Suppressor macrophage treated with lipopolysaccharide for 1 hour (primary cell): Measurements from ENCODE around the gene RPRD1B.

ENCODE experiments used
- DNase-seq, 3 donors: peaks; one replicate each; pipeline ENCODE4 v3.0.0-alpha.2; 2020 to 2022

RPRD1B gene

DNA sequence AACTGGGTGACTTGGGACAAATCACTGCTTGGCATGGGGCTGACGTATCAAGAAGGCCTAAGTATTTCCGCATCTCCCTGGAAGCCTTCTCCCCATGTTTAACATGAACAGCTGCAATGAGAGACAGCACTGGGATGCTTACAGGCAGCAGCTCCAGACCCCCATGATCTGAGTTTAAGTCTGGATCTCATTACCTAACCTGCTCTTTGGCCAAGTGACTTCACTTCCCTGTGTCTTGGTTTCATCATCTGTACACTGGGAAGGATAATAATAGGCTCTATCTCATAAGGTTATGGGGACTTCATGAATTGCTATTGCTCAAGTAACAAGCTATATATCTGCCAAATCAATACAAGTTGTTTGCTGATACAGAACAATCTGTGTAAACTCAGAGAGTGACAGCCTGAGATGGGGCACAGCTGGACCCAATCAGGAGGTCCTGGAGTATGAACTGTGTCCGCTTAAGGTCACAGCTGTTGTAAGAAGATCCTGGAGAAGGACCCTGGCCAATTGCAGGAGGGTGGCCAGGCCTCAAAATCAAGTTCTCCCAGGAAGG lies 75.5 kb downstream of the RPRD1B start:
- peak; percentile 47 to 58 (median 55) for DNase-seq

- DNase-seq = peak; percentile 84 to 86 (median 84)
Observed at GRCh38 chr20:38109591-38110524, 76.3 kb downstream of the RPRD1B start.

GRCh38 chr20:38110525-38111178 lies 77.1 kb downstream of the RPRD1B start:
- DNase-seq = no peak

DNA sequence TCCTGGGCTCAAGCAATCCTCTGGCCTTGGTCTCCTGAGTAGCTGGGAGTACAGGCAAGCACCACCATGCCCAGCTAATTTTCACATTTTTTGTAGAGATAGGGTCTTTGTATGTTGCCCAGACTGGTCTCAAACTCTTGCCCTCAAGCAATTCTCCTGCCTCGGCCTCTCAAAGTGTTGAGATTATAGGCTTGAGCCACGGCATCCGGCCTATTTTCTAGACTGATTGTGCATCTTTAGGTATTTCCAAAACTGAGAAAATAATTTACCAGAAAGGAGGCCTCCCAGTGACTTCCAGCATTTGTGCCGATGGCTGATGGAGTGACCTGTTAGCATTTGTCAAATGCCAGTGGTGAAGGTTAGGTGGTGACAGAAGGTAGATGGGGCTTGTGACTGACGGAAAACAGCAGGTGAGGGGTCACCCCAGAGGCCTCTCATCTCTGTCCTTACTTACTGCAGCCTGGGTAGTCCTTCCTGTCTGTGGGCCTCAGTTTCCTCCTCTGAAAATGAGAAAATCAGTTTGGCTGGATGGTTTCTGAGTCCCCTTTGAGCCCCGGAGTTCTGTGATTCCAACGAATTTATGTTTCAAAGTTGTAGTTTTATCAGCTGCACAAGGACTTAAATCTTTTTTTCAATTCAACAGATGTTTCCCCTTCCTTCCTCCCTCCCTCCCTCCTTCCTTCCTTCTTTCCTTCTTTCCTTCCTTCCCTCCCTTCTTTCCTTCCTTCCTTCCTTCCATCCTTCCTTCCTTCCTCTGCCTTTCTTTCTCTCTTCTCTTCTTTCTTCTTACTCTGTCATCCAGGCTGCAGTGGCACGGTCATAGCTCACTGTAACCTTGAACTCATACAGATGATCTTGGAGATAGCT lies 78.1 kb downstream of the RPRD1B start:
- DNase-seq = no peak

GRCh38 chr20:38112261-38112929 lies 78.8 kb downstream of the RPRD1B start:
- no peak for DNase-seq

GRCh38 chr20:38112930-38113294 lies 79.4 kb downstream of the RPRD1B start:
- no peak for DNase-seq

- DNase-seq = peak; percentile 82 to 89 (median 83)
Observed at GRCh38 chr20:38113401-38114325, 80.1 kb downstream of the RPRD1B start.

GRCh38 chr20:38114353-38114791 lies 80.8 kb downstream of the RPRD1B start:
- peak in 2 of 3 donors; percentile 42 to 44 for DNase-seq

DNA sequence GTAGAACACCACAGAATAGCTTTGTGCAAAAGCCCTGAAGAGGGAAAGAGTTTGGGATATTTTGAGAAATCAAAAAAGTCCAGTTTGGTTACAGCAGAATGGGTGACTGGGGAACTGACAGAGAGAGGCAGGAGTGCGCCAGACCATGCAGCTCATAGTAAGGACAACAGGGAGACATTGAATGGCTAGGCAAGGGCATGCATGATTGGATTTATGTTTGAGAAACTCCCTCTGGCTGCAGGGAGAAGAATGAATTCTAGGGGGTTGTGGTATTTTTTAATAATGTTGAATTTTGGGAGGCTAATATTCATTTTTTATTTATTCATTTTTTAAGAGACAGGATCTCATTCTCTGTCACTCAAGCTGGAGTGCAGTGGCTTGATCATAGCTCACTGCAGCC lies 81.7 kb downstream of the RPRD1B start:
- DNase-seq = no peak

- no peak for DNase-seq
Observed at GRCh38 chr20:38115896-38116295, 82.3 kb downstream of the RPRD1B start.

GRCh38 chr20:38116409-38117165 lies 83.0 kb downstream of the RPRD1B start:
- no peak for DNase-seq

DNA sequence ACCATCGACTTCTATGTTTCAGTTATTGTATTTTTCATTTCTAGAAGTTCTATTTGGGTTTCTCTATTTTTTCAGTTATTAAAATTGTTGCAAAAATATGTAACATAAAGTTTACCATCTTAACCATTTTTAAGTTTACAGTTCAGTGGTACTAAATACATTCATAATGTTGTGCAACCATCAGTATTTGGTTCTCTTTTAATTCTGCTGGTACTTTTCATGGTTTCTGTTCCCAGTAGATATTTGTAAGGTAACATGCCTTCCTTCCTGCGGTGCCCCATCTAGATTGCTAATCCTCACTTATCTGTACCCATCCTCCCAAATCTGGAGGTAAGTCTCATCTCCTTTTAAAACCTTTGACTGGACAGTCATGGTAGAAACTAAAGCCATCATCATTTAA lies 83.7 kb downstream of the RPRD1B start:
- no peak for DNase-seq

DNA sequence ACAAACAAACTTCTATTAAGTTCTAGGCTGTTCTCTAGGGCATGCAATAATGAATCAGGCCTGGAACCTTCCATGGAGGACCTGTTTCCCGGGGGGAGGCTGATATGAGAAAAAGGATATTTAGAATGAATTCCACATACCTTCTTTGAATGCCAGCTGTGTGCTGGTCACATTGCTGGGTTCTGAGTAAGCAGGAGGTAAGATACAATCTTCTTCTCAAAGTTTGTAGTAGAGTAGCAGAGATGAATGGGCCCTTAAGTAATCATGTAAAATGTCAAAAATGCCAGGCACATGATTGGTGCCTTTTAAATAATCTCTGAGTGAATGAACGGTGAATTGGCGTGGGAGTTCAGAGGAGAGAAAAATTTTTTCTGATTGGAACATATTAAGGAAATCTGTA lies 84.1 kb downstream of the RPRD1B start:
- DNase-seq = no peak

DNA sequence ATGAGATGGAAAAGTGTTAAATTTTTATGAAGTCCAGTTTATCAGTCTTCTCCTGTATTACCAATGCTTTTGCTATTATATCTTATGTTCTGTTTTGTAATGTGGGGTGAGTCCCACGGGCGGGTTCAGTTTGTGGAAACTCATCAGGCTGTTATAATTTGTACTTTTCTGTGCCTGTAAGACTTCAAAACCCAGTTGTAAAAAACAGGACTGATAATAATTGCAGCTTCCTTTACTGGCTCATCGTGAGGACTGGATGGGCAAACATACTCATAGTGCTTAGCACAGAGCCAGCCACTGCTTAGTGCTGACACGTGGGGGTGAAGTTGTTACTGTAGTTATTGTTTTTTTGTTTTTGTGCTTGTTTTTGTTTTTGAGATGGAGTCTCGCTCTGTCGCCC lies 85.9 kb downstream of the RPRD1B start:
- no peak for DNase-seq

DNA sequence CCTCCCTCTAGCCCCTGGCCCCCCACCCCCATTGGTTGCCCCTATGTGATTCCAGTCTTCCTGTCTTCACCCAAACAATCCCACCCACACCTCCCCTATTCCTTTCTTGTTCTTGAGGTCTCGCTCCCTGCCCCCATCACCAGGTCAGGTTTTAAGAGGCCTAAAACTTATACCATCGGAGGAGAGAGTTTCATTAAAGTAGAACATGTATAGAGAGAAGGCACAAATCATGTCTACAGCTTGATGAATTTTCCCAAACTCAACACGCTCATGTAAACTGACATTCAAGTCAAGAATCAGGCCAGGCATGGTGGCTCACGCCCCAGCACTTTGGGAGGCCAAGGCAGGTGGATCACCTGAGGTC lies 87.1 kb downstream of the RPRD1B start:
- DNase-seq = no peak

GRCh38 chr20:38121741-38122140 lies 88.2 kb downstream of the RPRD1B start:
- no peak for DNase-seq

- DNase-seq = no peak
Observed at GRCh38 chr20:38123021-38123587, 89.6 kb downstream of the RPRD1B start.

DNA sequence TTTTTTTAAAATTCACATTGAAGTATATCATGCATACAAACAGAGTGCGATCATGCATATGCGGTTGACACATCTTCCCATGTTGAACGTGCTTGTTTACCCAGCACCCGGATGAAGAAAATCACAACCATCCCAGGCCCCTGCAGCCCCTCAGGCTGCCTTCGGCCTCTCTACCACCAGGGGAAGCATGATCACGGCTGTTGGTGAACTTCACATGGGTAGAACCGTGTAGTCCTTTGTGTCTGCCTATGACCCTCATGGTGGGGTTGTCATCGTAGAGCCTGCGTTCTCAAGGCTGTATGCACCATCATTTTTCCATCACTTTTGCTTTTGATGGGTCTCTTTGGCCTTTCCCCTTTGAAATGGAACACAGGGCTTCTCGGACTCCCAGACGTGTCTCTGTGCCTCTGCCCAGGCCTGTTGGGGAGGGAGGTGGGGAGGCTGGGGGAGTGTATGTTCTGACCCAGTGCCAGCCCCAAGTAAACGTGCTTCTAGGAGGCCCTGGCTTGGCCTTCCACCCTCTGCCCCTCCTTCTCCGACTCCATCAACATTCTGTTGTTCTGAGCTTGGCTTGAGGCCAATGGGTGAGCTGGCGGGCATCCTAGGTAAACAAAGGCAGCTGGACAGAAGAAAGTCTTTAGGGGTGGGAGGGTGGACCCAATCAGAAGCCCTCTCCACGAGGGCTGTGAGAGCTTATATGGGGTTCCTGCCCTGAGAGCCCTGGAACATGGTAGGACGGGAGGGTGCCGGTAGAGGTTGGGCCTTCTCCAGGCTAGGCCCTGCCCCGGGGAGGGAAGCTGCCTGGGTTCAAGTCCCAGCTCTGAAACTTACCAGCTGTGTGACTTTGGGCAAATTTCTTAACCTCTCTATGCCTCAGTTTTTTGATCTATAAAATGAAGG lies 91.9 kb downstream of the RPRD1B start:
- DNase-seq = no peak
